HS-5 (cell line): ENCODE data around the gene FANCC.
"Not testable (repeated sequence)": the region's sequence is repeated elsewhere in the genome, so short reads cannot be mapped to it uniquely, and the experiment has no call there.

Experiments
- DNase-seq: peaks from one replicate; pipeline ENCODE4 v3.0.0-alpha.2; 2012; ENCODE audit warnings: low read depth

The FANCC gene

DNA sequence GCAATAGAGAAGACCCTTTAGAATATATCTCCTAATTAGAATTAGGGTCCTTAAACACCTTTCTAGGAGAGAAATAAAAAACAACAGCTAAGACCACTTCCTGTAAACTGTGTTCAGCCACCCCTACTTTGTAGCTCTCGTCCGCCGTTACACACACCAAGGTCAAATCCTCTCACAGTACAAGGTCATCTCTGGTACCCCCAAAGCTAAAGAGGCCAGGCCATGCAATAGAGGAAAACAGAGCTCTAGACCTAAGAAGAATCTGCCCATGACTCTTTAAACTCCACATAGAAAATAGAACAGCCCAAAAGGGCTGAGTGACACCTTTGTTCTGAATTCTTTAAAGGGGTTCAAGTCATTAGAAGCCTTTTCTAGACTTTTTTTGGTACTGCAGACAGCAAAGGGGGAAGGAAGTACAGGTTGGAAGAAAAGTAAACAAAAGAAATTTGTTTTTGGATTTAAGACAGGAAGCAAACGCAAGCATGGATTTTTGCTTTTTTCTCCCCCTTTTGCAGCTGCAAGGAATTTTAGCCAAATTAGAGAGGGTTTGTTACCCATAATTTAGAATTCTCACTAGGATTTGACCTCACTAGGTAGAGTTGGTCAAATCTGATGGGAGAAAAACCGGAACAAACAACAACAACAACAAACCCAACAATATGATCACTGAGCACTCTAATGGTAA is 13.4 kb upstream of the FANCC start:
- no peak for DNase-seq

DNA sequence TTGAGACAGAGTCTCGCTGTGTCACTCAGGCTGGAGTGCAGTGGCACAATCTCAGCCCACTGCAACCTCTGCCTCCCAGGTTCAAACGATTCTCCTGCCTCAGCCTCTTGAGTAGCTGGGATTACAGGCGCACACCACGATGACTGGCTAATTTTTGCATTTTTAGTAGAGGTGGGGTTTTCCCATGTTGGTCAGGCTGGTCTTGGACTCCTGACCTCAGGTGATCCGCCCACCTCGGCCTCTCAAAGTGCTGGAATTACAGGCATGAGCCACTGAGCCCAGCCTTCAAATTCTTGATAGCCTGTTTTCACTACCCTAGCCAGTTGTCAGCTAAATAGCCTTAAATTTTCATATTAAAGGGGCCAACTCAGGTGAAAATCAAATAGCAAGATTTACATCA is 11.6 kb upstream of the FANCC start:
- not testable (repeated sequence) for DNase-seq

DNA sequence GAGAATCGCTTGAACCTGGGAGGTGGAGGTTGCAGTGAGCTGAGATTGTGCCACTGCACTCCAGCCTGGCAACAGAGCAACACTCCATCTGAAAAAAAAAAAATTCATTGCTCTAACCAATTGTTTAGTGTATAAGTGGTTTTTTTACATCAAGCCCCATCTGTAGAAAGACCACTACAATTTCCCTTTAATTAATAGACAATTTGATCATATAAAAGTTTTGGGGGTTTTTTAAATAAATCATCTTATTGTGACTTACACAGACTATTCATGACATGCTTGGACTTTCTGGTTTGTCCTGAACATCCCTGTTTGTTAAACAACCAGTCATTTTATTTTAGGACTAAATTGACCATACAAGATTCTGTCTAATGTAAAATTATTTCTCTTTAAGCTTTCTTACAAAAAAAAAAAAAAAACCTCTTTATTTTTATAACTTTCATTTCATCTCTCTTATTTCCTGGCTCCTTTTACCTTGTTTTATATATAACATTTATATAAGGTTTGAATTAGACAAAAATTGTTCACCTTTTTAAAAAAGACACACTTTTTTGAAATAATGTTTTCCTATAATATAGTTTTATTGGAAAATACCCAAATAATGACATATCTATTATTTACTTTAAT is 9.8 kb upstream of the FANCC start:
- no peak for DNase-seq

DNA sequence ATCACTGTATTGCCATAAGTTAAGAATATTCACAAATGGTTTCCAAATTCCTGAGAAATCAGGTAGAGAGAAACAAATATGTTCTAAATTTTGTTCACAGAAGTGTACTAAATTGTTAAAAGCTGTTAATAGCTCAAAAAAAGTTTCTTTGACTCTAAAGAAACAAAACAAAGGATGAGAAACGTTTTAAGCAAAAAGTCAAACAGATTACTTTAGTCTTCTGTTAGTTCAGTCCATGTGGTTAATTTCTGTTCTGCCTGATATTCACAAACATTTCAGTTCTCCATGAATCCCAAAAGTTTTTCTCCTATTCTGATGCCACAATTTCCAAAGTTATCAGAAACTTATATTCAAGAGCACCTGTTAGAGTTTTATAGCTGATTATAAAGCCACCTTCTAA is 7.7 kb upstream of the FANCC start:
- DNase-seq, result no peak

DNA sequence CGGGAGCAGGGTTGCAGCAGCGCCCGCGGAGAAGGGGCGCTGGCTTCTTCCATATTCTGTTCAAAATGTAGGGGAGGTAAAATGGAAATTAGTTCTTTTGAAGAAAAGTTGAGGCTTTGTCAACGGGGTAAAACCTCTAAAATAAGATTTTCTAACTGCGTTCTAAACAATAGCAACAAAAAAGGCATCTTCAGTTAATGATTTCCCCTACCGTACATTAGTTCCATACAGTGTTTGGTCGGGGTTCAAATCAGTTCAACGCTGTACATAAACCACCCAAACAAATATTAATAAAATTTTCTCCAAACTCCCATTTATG is 343 bp upstream of the FANCC start:
- no peak for DNase-seq

DNA sequence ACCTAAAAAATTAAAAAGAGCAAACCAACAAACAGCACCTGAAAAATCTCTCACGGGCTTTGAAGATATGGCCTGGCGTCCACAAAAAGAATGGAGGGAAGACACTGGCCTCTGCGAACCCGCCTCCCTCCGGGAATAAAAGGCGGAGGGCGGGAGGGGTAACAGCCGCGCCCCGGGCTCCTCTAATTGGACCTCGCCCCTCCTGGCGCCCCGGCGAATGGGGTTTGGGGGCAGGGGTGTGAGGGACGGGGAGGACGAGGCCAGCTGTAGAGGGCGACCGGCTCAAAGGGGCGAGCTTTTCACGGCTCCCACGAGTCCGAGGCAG is 753 bp downstream of the FANCC start:
- DNase-seq, result peak; percentile 47

DNA sequence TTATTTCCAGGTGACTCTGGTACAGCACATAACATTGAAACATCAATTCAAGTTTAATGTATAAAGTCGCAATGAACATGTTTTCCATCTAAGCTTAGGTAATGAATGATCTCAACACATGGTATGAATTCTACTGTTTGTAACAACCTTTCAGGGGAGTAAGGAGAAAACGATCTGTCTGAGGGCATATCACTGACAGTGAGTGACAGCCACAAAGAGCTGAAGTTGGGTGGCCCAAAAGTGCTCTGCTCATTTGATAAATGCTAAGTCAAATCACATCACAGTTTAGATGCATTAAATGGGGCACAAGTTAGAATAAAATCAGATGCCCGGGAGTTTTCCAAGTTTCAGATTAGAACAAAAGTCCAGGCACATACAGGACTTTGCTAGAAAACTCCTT is 1.2 kb downstream of the FANCC start:
- DNase-seq, result no peak

DNA sequence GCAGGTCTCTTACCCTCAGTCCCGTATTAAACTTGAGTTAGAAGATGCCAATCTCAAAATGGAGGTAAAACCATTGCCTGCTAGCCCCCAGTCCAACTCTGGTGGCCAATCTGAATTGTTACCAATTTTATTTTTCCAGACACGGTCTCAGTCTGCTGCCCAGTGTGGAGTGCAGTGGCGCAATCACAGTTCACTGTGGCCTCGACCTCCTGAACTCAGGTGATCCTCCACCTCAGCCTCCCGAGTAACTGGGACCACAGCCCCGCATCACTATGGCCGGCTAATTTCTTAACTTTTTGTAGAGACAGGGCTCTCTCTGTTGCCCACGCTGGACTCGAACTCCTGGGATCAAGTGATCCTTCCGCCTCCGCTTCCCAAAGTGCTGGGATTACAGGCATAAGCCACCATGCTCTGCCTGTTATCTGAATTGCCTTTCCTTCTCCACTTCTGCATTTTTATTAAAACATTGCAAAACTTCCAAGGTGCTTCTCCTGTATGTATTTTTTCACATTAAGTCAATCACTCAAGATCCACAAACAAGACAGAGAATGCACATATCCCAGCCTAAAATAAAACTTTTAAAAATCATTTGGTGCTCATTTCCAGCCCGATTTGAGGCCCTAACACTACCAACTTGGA is 2.3 kb downstream of the FANCC start:
- DNase-seq, result no peak

DNA sequence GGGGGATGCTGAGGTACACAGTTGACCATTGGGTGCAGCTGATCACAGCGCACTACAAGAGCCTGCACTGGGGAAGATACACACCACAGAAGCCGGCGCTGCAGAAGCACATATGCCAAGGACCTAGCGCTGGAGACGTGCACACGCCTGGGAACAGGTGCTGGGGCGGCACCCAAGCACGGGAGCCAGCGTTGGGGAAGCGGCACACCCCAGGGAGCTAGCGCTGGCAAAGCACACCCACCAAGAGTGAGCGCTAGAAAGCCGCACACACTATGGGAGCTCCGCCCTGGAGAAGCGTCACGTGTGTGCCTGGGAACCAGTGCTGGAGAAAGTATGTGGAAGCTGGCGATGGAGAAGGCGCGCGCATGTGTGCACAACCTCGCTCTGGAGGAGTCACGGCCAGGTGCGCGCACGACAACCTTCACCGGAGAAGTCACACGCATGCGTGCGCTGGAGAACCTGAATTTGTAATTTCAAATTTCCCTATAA is 4.5 kb downstream of the FANCC start:
- DNase-seq, result no peak

DNA sequence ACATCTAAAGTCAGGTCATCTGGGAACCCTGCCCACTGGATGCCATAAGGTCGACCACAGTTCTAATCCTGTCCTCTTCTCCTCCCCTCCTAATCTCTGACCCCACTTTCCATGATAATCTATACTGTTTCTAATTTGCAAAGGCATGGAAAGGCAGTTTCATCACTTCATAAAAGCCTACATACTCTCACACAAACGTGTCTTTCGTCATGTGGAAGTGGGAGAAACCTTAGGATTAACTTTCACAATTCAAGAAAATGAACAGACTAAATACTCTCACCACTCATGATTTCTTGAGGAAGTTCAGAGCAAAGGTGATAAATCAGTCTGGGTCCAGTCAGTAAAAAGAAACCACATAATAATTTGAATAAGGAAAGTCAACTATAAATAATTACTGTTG is 5.5 kb downstream of the FANCC start:
- no peak for DNase-seq

DNA sequence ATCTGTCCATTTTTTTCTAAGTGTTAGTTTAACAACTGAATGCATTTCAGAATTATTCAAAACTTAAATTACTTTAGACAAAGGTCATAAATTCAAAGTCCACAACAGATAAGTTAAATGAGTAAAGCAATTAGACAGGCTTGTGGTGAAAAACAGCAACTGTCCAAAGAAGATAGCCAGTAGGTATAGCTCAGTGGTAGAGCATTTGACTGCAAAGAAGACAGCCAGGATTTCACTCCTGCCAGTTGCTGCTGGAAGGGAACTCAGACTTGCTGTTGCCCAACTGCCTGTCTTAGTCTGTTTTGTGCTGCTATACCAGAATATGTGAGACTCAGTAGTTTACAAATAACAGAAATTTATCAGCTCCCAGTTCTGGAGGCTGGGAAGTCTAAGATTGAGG is 10.0 kb downstream of the FANCC start:
- no peak for DNase-seq

DNA sequence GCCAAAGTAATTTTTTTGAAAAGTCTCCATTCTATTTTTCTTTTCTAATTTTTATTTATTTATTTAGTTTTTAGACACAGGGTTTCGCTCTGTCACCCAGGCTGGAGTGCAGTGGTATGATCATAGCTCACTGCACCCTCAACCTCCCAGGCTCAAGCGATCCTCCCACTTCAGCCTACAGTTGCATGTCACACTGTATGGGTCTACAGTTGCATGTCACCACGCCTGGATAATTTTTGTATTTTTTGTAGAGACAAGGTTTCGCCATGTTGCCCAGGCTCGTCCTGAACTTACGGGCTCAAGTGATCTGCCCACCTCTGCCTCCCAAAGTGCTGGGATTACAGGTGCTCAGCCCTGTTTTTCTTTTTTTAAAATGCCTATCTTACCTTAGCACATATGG is 10.7 kb downstream of the FANCC start:
- DNase-seq, result no peak

DNA sequence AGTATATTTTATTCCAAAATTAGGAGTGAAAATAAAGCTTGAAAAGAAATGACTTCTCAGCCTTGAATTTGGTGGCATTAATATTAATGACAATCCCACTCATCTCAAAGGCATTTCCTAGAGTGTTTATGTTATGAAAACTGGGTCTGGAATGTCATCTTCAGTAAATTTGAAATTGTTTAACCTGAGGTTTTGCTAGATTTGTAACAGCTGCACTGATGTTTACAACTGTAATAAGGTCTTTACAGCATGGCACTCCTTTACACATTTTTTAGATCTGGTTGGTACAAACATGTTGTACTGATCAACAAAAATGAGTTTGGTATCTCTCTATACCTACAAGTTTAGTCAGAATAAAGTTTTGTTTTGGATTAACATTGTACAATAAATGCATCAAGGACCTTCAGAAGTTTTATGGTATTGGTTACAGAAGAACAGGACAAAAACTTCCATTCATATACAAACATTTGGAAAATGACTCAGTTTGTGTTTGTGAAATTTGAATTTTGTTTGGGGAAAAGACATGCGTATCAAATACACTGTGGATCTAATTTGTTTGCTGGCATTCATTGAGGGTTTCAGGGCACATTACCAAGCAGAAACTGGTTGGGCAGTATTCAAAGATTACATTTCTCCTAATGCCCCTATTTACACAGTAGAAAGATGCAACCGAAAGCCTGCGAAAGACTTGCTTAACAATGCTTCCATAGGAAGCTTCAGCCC is 11.6 kb downstream of the FANCC start:
- no peak for DNase-seq

DNA sequence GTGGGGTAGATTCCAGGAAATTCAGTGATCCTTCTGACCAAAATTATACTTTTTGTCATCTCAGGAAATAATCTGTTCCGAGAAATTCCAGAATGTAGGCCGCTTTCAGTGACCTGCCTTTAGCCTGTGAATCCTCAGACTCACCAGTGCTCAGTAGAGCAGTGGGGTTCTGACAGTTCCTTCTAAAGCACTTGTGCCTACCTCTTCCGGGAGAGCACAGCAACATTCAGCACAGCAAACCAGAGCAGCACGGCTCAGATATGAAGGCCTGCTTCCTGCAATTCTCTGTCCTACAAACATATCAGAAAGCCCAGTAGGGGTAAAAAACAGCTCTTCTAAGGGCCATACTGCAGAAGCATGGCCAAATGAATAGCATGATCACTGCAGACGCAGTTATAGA is 15.0 kb downstream of the FANCC start:
- no peak for DNase-seq

DNA sequence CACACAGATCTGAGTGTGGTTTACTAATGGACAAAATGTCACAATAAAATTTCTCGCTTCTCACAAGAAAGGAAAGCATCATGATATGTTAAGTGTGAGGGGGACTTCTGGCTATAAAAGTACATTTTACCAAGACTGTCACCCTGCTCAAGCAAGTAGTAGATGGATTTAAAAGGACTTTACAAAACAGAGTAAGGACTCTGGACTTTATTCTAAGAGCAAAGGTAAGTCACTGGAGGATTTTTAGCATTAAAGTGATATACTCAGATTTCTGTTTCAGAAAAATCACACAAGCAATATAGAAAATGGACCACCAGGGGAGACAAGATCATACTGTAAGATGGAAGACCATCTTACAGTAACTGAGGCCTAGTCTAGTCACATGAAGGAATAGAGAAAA is 19.7 kb downstream of the FANCC start:
- no peak for DNase-seq

DNA sequence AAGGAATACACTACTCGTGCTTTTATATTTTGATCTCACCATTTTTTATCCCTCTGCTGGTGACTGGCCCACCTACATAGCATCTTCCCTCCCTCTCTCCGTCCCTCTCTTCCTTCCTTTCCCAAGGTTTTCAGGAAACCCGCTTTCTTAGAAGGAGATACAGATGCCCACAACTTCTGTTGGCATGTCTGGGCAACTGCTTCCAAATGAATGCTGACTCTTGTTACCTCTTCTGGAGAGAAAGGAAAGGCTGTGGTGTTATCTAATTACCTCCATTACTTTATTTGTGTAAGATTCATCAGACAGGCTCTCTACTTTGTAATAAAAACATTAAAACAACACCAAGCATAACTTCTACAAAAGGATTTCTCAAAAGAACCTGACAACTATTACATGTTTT is 20.2 kb downstream of the FANCC start:
- no peak for DNase-seq

DNA sequence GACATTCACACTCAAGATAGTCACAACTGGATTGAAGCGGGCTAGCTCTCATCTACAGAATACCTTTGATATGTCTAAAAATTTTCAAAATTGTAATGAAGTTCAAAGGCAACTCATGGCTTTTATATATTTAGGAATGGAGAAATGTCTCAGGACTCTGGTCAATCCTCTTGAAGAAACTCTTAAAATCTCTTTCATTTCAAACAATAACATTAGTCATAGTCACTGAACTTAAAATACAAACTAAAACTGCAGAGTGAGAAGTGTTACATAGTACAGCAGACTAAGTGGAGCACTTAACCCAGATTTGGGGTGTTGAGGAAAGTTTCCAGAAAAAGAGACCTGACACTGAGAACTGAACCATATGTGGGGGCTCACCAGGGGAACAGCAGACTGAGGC is 20.7 kb downstream of the FANCC start:
- DNase-seq, result no peak

DNA sequence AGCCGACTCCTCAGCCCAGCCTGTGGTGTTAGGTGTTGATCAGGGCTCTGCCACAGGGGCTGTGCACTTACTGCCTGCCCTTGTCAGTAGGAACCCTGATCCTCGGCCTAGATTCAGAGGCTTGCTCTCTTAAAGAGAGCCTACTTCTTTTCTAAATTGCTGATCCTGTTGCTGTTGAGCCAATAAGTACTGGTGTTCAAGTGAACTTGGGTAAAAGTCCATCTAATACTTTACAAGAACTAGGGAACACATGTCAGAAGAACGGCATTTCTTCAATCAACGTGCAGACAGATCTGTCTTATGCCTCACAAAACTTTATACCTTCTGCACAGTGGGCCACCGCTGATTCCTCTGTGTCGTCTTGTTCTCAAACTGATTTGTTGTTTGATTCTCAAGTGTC is 24.2 kb downstream of the FANCC start:
- DNase-seq, result not testable (repeated sequence)

DNA sequence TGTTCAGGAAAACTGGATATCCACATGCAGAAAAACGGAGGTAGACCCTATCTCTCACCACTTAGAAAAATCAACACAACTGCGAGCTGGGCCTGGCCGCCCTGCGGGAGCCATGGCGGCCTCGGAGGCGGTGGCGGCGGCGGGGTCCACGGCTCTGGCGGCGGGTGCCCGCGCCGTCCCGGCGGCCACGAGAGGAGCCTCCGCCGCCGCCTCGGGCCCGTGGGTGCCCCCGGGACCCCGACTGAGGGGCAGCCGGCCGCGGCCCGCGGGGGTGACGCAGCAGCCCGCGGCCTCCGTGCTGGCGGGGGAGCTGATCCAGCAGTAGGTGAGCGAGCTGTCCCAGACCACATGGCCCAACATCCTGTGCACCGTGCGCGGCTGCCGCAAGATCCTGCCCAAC is 25.3 kb downstream of the FANCC start:
- DNase-seq, result no peak

DNA sequence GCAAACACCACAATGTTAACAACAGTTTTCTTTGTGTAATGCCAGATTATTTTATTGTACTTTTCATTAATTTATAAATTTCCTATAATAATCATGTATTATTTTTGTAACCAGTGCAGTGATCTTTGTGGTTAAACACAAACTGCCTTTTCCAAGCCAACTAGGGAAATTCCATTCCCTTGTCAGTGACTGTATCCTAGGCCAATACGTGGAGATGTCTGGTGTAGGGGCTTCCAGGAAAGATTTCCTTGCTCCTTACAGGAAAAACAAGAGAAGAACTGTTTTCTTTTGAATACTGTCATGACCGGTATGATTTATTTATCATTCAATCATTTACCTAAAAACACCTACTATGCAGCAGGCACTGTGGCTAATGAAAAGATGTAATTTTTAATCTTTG is 31.4 kb downstream of the FANCC start:
- no peak for DNase-seq

DNA sequence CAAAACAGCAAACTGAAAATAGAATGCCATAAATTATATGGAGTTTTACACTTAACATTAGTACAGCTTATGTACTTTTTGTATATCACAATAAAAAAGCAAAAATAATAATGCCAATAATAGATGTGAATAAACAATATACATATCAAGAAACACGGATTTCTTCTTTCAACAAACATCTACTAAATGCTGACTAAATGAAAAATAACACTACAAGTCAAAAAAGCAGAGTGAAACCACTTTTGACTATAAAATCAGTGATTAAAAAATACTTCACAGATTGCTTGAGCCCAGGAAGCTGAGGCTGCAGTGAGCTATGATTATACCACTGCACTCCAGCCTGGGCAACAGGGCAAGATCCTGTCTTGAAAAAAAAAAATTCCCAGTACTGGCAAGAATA is 32.2 kb downstream of the FANCC start:
- no peak for DNase-seq

DNA sequence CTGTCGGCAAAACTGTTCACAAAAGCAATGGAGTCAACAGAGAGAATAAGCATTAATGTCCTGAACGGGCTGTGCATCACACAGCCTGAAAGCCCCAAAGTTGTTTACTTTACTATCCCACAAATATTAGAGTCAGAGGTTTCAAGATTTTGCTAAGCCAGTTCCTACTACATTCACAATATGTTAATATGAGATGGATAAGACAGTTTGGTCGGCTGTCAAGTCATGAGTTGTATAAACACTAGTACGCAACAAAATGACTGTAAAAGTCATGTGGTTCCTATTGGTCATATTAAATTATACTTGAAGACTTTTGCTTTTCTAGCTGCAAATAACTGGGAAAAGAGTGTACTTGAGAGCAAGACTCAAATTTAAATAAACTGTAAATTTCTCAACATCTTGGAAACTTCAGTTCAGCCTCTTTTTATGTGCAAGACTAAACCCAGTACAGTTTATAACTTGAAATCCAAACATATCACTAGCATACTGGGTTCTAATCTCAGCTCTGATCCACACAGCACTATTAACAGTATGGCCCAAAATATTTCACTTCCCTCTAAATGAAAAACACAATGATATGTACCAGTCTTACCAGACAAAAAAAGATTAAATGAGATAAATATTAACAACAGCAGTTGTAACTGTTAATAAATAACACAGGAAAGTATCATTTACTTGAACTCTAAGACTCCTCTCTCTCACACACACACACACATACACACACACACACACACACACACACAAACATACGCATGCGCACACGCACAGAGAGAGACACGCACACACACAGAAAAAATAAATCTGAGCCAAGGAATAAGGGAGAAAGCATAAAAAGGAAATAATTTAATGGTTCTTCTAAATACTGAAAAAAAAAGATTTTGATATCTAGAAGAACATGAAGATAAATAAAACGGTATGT is 33.1 kb downstream of the FANCC start:
- DNase-seq, result no peak
